ENCODE results near the gene IL18RAP.

The IL18RAP gene

DNA sequence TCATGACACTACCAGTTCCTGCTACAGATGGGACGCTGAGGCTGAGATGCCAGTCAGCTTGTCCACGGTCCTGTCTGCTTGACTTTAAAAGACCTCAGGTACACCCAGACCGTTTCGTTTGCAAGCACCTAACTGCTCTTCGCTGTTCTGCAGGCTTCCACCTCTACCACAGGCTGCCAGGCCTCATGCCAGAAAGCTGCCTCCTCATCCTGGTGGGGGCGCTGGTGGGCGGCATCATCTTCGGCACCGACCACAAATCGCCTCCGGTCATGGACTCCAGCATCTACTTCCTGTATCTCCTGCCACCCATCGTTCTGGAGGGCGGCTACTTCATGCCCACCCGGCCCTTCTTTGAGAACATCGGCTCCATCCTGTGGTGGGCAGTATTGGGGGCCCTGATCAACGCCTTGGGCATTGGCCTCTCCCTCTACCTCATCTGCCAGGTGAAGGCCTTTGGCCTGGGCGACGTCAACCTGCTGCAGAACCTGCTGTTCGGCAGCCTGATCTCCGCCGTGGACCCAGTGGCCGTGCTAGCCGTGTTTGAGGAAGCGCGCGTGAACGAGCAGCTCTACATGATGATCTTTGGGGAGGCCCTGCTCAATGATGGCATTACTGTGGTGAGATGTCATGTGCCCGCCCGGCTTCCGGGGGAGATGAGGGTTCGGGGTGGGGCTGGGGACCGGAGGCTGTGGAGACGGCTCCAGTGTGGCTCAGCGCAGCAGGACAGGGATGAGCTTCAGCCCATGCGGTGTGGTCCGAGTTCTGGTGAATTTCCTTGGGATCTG, 55.9 kb downstream of the IL18RAP start:
- no peak overlapping the region for H3K4me3 ChIP-seq (ENCODE audit: low read depth, low read length)
- no peak for DNase-seq
- peaks cover 3% of the 10 kb centered on the region for H3K27me3 ChIP-seq (replicated peaks)
- in situ Hi-C loops (cut with HindIII; ENCODE audit: low pct_ligation_motif_present, low sequenced_read_pairs) = loop anchor here (25.0 kb wide), 1 partner anchor 133 kb away; the partner anchor contains the start of gene SLC9A2
- TF ChIP-seq, protein P1, sequence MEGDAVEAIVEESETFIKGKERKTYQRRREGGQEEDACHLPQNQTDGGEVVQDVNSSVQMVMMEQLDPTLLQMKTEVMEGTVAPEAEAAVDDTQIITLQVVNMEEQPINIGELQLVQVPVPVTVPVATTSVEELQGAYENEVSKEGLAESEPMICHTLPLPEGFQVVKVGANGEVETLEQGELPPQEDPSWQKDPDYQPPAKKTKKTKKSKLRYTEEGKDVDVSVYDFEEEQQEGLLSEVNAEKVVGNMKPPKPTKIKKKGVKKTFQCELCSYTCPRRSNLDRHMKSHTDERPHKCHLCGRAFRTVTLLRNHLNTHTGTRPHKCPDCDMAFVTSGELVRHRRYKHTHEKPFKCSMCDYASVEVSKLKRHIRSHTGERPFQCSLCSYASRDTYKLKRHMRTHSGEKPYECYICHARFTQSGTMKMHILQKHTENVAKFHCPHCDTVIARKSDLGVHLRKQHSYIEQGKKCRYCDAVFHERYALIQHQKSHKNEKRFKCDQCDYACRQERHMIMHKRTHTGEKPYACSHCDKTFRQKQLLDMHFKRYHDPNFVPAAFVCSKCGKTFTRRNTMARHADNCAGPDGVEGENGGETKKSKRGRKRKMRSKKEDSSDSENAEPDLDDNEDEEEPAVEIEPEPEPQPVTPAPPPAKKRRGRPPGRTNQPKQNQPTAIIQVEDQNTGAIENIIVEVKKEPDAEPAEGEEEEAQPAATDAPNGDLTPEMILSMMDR (IDR thresholded peaks at IDR 0.05; ENCODE audit: low read depth, low read length, missing control alignments) = no peak
- no peaks in the 10 kb centered on the region for H3K36me3 ChIP-seq (replicated peaks)
- no peak overlapping the region for H3K27ac ChIP-seq

DNA sequence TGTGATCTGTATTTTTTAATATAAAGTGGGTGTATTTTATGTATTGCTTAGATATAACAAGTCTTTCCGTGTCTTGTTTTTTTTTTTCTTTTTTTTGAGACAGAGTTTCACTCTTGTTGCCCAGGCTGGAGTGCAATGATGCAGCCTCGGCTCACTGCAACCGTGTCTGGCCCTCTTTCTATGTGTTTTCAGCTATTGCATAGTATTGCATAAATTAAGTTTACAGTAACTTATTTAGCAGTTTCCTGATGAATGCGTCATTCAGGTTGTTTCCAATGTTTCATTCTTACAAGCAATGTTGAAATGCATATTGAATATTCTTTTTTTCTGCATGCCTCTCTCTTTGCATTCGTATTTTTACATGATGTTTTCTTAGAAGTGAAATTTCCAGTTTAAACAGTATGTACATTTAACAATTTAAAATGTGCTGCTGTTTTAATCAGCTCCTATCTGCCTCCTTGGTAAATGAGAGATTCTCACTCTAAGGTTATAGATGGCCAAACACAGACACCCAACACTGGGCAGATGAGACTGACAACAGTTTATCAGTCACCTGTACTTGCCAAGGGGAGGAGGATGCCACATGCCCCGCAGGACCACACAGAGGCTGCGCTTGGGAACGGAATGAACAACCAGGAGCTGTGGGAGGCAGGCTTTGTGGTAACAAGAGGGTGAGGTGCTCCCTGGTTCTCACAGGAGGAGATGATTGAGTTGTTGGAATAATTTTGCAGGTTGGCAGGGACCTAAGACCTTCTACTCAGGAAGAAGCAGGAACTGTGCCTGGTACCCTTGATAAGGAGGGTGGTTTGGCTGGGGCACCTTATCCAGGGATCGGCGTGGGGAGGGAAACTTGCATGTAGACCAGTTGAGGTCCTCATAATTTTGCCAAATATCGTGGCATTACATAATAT, 57.6 kb downstream of the IL18RAP start:
- TF ChIP-seq, protein P1 (IDR thresholded peaks at IDR 0.05; ENCODE audit: low read depth, low read length, missing control alignments) = no peak
- H3K36me3 ChIP-seq (replicated peaks) = no peaks in the 10 kb centered on the region
- DNase-seq = no peak
- H3K27ac ChIP-seq = no peak overlapping the region
- no peaks in the 10 kb centered on the region for H3K27me3 ChIP-seq (replicated peaks)
- no peak overlapping the region for H3K4me3 ChIP-seq (ENCODE audit: low read depth, low read length)
- in situ Hi-C loops (cut with HindIII; ENCODE audit: low pct_ligation_motif_present, low sequenced_read_pairs) = loop anchor here (25.0 kb wide), 1 partner anchor 132 kb away; the partner anchor contains the start of gene SLC9A2

DNA sequence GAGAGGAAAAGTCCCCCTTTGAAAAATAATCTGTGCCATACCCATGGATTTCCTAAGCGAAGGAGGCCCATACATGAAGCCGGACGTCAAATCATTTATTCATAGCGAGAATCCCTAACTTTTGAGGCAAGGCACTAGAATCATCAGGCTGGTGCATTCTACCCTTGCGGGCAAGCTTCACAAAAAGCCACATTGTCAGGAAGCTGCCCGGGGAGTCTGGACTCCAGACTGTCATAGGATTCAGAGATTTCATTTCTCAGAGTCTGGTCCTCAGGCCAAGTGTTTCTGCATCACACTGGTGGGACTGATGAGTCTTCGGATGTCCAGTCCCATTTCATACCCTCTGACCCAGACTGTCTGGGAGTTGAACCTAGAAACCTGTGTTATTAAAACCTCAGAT, 59.0 kb downstream of the IL18RAP start:
- no peaks in the 10 kb centered on the region for H3K27me3 ChIP-seq (replicated peaks)
- no peaks in the 10 kb centered on the region for H3K36me3 ChIP-seq (replicated peaks)
- TF ChIP-seq, protein P1 (IDR thresholded peaks at IDR 0.05; ENCODE audit: low read depth, low read length, missing control alignments) = no peak
- in situ Hi-C loops (cut with HindIII; ENCODE audit: low pct_ligation_motif_present, low sequenced_read_pairs) = loop anchor here (25.0 kb wide), 1 partner anchor 130 kb away; the partner anchor contains the start of gene SLC9A2
- H3K27ac ChIP-seq = no peak overlapping the region
- no peak overlapping the region for H3K4me3 ChIP-seq (ENCODE audit: low read depth, low read length)
- DNase-seq = no peak

DNA sequence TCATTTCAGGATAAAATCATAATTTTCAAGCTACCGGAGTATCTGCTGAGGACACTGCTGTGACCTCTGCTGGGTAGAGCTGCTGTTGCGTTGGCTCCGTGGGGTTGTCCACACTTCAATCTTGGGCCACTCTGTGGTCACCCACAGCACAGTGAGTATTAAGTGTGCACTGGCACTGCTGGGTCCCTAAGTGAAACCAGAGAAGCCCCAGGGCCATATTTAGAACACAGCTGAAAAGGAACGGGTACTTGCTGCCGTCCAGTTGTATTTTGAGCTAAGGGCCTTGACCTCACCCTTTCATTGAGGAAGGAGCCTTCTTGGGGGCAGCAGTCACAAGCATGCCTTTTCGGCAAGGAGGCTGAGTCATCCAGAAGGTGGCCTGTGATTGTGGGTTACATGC, 60.1 kb downstream of the IL18RAP start:
- DNase-seq = no peak
- in situ Hi-C loops (cut with HindIII; ENCODE audit: low pct_ligation_motif_present, low sequenced_read_pairs) = loop anchor here (25.0 kb wide), 1 partner anchor 129 kb away; the partner anchor contains the start of gene SLC9A2
- no peak overlapping the region for H3K4me3 ChIP-seq (ENCODE audit: low read depth, low read length)
- TF ChIP-seq, protein P1 (IDR thresholded peaks at IDR 0.05; ENCODE audit: low read depth, low read length, missing control alignments) = no peak
- H3K27me3 ChIP-seq (replicated peaks) = no peaks in the 10 kb centered on the region
- H3K27ac ChIP-seq = no peak overlapping the region
- no peaks in the 10 kb centered on the region for H3K36me3 ChIP-seq (replicated peaks)

DNA sequence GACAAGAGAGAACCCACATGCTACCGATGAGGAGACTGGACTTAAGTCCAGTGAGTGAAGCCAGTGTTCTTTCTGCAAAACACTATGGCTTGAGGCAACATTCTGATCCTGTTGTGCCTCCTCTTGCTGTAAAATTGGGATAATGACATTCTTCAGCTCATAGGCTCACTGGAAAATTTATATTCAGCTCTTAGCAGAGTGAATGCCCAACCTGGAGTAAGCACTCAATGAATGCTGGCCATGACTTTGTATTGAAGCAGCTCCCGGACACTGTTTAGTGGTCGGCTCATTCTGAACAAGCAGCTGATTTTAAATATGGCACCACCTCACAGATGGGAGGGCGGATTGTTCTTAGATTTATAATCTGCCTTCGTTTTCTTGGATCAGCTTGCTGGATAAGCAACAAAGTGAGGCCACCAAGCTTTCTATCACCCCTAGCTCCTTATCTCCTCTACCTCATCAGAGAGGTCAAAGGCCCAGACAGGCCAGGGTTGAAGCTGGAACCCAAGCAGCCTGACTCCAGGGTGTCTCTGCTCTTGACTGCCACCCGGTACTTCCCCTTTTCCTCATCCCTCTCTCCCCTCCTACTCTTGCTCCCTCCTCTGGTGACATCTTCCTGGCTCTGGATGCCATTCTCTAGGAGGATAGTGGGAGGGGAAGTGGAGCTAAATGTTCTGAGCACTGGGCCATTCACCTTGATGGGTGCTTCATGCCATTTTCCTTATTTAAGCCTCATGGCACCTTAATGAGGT, 61.5 kb downstream of the IL18RAP start:
- Histone ChIP-seq H3K36me3 (replicated peaks) (no peaks in the 10 kb centered on the region), H3K27ac (no peak overlapping the region), H3K4me3 (ENCODE audit: low read depth, low read length) (no peak overlapping the region), H3K27me3 (replicated peaks) (no peaks in the 10 kb centered on the region)
- in situ Hi-C loops (cut with HindIII; ENCODE audit: low pct_ligation_motif_present, low sequenced_read_pairs) = loop anchor here (25.0 kb wide), 1 partner anchor 128 kb away; the partner anchor contains the start of gene SLC9A2
- DNase-seq = no peak
- TF ChIP-seq, protein P1 (IDR thresholded peaks at IDR 0.05; ENCODE audit: low read depth, low read length, missing control alignments) = no peak

All from brain microvascular endothelial cell (primary cell).